ENCODE results near the gene NRXN2.

Gene NRXN2

DNA sequence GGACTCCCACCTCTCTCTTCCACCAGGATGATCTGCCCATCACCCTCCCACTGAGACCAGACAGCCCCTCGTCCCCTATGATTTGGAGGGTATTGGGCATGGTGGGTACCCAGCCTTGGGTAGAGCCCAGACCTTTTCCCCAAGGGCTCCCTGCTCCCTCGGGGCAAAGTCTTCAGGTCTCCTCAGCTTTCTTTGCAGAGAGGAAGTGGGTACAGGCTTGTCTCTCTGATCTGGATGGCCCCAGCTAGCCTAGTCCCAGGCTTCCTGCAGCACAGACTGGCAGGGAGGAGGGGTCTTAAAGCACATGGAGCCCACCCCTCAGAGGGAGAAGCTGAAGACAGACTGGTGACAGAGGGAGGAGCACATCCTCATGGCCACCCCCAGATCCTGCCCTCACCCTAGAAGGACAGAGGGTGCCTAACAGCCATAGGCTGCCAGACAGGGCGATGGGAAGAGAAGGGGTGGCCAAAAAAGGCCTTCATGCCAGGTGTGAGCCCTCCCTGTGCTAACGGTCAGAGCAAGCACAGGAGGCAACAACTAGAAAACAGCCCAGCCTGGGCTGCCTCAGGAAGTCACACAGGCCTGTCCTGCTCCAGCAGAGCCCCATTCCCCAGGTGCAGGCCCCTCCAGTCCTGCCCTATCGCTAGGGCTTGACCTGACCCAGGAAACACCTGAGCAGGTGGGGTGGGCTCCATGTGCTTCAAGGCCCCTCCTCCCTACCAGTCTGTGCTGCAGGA is 101.5 kb downstream of the NRXN2 start:
- DNase-seq, result no peak

DNA sequence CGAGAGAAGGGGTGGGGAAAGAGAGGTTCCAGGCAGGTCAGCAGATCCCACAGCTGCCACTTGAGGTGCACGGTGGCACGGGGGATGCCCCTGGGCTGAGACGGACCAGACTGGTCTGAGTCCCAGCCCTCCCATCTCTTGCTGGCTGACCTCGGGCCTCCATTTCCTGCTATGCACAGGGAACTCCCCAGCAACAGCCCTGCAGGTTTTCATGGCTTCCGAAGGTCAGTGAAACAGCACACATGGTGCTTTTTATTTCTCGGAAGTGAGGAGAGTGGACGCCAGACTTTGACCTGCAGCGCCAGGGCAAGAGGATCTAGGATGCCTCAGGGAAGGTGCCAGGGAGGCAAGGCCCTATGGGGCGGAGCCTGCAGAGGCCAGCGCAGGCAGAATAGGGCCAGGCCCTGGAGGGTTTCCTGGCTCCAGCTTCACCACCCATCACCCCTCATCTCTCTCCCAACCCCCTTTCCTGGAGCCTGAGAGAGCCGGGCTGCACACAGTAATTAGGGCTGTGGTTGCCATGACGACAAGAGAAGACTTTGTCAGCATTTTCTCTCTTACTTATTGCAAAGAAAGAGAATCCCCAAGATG is 102.5 kb downstream of the NRXN2 start:
- no peak for DNase-seq

DNA sequence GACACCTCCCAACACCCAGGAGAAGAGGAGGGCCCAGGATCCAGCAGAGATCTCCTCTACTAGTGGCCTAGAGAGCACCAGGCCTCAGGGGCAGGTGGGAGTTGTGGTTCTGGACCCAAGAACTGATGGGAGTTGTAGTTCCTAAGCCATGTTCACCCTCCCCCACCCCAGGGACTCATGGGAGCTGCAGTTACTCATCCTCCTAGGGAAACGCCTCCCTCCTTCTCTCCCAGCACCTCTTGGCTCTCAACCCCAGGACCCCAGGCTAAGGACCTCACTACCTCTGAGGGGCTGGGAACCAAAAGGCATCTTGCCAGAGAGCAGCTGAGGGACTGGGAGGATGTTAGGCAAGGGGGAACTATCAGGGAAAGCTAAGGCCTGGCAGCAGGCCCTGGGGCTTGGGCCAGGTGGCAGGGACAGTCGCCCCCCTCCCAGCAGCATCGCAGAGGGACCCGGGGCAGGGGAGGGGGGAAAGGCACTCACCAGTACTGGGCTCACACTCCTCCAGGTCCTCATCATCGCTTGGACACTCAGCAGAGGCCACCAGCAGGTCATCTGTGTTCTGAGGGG is 103.1 kb downstream of the NRXN2 start:
- DNase-seq, result peak in 1 of 2 experiments; percentile 26

DNA sequence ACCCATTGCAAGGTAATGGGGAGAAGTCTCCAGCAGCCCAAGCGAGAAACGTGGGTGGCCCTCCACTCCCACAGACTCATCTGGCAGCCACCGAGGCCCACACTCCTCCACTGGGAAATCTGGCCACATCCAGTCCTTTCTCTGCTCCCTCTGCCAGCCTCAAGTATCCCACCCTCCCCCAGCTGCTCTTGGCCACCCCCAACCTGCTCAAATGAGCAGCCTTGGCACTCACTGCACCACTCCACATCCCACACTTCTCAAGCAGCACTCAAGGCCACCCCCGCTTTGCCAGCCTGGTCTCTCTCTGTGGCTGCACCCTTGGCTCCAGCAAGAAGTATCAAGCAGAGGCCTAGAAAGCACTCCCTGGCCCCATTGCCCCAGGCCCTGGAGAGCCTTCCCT is 103.8 kb downstream of the NRXN2 start:
- DNase-seq, result no peak

DNA sequence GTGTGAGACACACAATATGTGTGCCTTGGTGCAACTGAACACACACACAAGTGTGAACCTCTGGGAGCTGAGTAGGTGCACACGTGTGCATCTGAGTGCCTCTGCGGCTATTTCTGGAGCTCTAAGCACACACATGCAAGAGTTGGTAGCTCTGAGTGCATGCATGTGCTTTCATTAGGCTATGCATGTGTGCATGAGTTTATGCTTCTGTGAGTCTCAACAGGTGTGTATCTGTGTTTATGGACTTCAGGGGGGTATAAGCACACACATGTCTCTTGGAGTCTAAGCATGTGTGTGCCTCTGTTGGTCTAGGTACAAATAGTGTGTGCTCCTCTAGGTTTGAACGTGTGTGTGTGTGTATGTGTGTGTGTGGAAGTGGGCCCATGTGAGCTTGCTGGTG is 106.2 kb downstream of the NRXN2 start:
- DNase-seq, result no peak

DNA sequence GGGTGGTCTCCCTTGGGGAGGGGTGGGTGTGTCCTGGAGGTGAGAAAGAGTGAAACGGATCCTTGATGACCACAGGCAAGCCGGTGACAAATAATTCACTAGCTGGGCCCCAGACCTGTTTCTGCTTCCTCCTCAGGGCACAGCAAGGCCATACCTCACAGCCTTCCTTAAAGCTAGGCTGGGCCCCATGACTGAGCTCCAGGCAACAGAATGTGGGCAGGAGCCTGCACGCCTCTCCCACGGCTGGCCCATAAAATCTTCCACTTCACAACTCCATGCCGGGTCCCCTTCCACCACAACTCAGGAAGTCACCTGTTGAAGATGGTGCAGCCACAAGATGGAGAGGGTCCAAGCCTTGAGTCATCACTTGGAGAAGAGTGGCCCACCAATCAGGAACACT is 108.1 kb downstream of the NRXN2 start:
- DNase-seq, result no peak

DNA sequence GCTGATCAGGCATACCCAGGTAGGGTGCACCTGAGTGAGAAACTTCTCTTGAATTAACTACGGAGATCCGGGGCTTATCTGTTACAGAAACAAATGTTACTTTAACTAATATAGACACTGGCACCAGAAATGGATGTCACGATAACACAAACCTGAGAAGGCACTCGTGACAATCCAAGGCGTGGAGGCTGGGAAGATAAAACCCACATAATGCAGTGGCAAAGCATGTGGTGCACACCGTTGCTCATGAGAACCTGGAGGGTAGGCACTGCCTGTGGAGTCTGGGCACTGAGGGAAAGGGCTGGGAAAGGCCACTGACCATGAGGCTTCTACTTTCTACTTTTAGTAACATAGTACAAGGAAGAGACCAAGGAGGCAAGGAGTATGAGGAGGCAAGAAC is 109.3 kb downstream of the NRXN2 start:
- no peak for DNase-seq

GRCh38 chr11:64611869-64612646 is 110.9 kb downstream of the NRXN2 start:
- DNase-seq, result no peak

DNA sequence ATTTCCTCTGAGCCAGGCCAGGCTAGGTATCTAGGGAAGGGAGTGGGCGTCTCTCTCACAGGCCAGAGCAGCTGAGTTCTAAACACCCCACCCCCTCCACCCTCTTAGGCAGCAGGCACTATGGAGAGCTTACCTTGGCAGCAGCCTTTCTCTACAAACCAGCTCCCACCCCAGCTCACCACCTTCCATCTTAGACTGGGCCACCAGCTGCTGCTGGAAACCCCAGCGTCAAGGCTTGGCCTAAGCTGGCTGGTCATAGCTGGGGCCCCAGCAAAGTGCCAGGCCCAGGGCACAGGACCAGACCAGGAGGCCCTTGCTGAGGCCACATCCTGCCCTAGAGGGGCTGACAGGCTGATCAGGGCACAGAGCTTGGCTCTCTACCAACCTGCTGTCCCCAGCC is 111.8 kb downstream of the NRXN2 start:
- DNase-seq, result no peak

DNA sequence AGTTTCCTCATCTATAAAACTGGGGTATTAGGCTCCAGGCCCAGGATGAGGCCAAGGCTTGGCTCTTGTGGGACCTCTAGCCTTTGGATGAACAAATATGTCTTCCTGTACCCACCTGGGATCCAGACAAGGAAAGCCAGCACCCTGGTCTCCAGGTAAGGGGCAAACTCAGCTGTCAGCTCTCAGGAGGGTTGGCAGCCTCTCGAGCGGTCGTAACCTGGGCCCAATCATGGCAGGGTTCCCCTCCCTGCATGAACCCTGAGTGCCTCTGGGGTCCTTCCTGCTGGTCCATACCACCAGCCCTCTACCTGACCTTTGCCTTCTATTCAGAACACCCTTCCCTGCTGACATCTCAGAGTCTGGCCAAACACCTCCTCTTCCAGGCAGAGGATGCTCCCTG is 112.4 kb downstream of the NRXN2 start:
- DNase-seq, result no peak

- DNase-seq, result no peak
Observed at GRCh38 chr11:64609436-64610047, 113.5 kb downstream of the NRXN2 start.

GRCh38 chr11:64608636-64609035 is 114.4 kb downstream of the NRXN2 start:
- DNase-seq, result no peak

GRCh38 chr11:64608046-64608445 is 115.0 kb downstream of the NRXN2 start:
- DNase-seq, result no peak

- no peak for DNase-seq
Observed at GRCh38 chr11:64607381-64607985, 115.5 kb downstream of the NRXN2 start.

DNA sequence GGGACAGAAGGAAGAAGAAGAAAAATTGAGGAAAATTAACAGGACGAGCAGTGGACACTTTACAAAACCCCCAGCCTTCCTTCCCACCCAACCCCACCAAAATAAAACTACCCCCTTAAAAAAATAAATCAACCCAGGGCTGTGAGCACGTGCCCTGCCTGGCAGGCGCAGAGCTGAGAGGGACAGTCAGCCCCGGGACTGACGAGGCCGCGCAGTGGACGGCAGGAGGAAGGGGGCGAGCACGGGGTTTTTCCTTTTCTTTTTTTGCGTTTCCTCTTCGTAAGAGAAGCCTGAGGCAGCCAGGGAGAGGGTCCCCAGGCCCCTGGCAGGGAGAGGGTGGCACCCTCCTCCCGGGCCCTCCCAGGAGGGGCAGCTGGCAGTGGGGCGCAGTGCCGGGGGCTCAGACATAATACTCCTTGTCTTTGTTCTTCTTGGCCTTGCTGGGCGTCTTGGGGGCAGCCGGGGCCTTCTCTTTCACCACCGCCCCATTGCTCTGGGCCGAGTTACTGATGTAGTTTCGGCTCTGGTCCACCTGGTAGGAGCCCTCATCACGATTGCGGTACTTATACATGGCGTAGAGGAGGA is 116.1 kb downstream of the NRXN2 start:
- DNase-seq, result no peak

GRCh38 chr11:64605656-64606585 is 117.1 kb downstream of the NRXN2 start:
- DNase-seq, result no peak

DNA sequence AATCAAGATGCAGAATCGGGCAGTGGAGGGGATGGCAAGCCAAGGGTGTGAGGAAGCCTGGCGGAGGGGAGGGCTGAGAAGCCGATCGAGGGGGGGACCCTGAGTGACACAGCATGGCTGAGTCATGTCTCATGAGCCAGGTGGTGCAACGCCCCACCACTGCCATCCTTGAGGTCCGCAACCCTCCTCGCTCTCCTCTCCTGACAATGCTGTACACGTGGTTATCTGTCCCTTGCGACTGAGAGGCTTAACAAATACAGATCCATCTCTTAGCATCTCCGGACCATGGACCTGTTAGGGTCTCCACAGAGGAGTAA is 117.8 kb downstream of the NRXN2 start:
- no peak for DNase-seq

DNA sequence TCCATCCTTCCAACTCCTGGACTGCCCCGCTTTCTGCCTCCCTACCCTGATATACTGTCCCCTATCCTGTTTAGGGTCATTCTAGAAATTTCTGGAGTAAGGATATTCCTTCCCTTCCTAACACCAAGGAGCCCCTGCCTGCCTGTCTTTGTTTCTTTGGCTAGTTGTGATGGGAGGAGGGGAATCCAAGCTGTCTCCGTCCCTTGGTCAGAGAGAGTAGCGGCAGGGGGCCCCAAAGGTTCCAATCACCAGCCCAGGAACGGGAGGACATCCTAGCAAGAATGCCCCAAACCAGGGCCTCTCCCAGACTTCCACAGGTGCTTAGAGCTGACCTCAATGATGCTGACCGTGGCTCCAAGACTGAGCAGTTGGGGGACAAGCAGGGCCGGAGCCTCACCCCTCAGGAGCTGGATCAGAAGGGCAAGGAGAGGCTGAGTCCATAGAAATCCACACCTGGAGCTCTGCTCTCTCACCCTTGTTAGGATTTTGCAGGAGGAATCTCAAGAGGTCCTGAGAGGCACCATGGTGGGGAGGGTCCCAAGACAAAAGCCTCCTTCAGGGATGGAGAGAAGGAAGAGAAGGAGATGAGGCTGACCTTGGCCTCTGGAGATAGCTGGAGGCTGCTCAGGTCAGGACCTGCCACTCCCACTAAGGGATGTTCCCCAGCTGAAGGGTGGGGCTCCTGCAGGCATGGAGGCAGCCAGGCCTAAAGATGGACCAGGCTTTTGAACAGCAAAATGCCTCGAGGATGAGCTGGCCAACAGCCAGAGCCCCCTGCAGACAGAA is 118.3 kb downstream of the NRXN2 start:
- DNase-seq, result no peak

DNA sequence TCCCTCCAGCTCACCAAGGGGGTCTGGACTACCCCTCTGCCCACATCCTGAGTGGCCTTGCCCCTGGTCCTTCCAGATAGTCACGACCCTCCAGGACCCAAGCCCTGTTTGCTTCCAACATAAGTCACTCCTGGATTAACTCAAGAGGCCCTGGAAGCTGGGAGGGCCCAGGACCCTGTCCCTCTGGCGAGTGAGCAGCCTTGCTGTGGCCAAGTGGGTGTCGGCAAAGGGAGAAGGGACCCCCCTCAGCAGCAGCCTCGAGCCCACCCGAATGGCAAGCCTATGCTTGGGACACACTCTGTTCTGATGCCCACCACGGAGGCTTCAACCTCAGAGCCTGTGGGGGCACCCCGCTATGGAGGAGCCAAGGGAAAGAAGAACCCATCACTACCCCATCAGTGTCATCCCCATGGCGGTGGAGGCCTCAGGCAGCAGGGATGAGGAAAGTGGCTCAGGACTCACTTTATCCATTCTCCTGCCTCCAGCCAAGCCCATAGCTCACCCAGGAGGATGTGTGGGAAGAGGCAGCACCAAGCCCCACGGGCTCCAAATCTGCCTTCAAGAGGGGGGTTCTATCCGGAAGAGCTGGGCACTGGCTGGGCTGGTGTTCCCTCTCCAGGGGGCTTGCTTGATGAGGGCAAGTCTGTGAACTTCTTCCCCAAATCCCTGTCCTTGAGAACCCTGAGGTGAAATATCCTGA is 119.4 kb downstream of the NRXN2 start:
- DNase-seq, result no peak

- DNase-seq, result no peak
Observed at GRCh38 chr11:64602466-64603070, 120.4 kb downstream of the NRXN2 start.
